NAMALWA (cell line): ENCODE measurements around the gene HOXB9.

Experiments used
- DNase-seq: peaks from one replicate; pipeline ENCODE4 v3.0.0-alpha.2; 2015; ENCODE audit warnings: low spot score

The HOXB9 gene

GRCh38 chr17:48639136-48639535, 13.0 kb upstream of the HOXB9 start:
- DNase-seq: no peak

GRCh38 chr17:48637323-48638260, 11.4 kb upstream of the HOXB9 start:
- no peak for DNase-seq

GRCh38 chr17:48636177-48637018, 10.2 kb upstream of the HOXB9 start:
- peak; percentile 93 for DNase-seq

GRCh38 chr17:48634493-48635208, 8.5 kb upstream of the HOXB9 start:
- DNase-seq: no peak

- no peak for DNase-seq
Measured at GRCh38 chr17:48633266-48633677, 7.1 kb upstream of the HOXB9 start.

GRCh38 chr17:48632579-48633265, 6.6 kb upstream of the HOXB9 start:
- DNase-seq: no peak

- no peak for DNase-seq
Measured at GRCh38 chr17:48631693-48632578, 5.8 kb upstream of the HOXB9 start.

- no peak for DNase-seq
Measured at GRCh38 chr17:48630925-48631692, 5.0 kb upstream of the HOXB9 start.

- DNase-seq: no peak
Measured at GRCh38 chr17:48630009-48630924, 4.1 kb upstream of the HOXB9 start.

- DNase-seq: no peak
Measured at GRCh38 chr17:48629411-48629759, 3.2 kb upstream of the HOXB9 start.

GRCh38 chr17:48628649-48629410, 2.7 kb upstream of the HOXB9 start:
- DNase-seq: no peak

GRCh38 chr17:48627623-48628521, 1.7 kb upstream of the HOXB9 start:
- no peak for DNase-seq

- DNase-seq: no peak
Measured at GRCh38 chr17:48627118-48627597, 1.0 kb upstream of the HOXB9 start.

- no peak for DNase-seq
Measured at GRCh38 chr17:48625495-48626244, 488 bp downstream of the HOXB9 start.

GRCh38 chr17:48624544-48625494, 1.3 kb downstream of the HOXB9 start:
- no peak for DNase-seq
